Lung (tissue), 12 donors: Measurements from ENCODE around the gene MT1F. TPM values are rescaled to one million over a fixed set of nuclear protein-coding genes. Genes with fewer than 3 reads are reported as not detected.
"Not testable (repeated sequence)": the region's sequence is repeated elsewhere in the genome, so short reads cannot be mapped to it uniquely, and the experiment has no call there.

Source experiments
- ATAC-seq: fragments of 200-7000 bp; cut with Tn5 transposase; one replicate; pipeline ENCODE4 v1.9.1; 2020; ENCODE audit warnings: moderate number of reproducible peaks; ENCODE audit not compliant: insufficient read depth, low FRiP score
- DNase-seq, 3 donors: peaks; one replicate each; pipeline ENCODE4 v3.0.0-alpha.2; 2013 to 2017
- H3K27ac ChIP-seq, 2 donors: one replicate each; pipeline ENCODE4 v1.5.1; 2013; ENCODE audit warnings: mild to moderate bottlenecking in 2 of 2, moderate library complexity in 2 of 2, control low read depth in 1 of 2, inconsistent platforms in 1 of 2, low read depth in 1 of 2, low read length in 1 of 2
- H3K27me3 ChIP-seq, 3 donors: one replicate each; pipeline ENCODE4 v1.5.1; 2013; ENCODE audit warnings: low read length in 2 of 3; ENCODE audit not compliant: control insufficient read depth in 3 of 3, insufficient read depth in 3 of 3
- H3K36me3 ChIP-seq, 4 donors: one replicate each; pipeline ENCODE4 v1.5.1; 2013; ENCODE audit warnings: low read length in 4 of 4, mild to moderate bottlenecking in 1 of 4, moderate library complexity in 1 of 4; ENCODE audit not compliant: control insufficient read depth in 4 of 4, insufficient read depth in 4 of 4
- H3K4me1 ChIP-seq, 5 donors: one replicate each; pipeline ENCODE4 v1.5.1; 2013; ENCODE audit warnings: low read length in 5 of 5, mild to moderate bottlenecking in 2 of 5, moderate library complexity in 1 of 5; ENCODE audit not compliant: control insufficient read depth in 5 of 5, insufficient read depth in 5 of 5
- H3K4me3 ChIP-seq: one replicate; pipeline ENCODE4 v1.5.1; 2013; ENCODE audit warnings: mild to moderate bottlenecking, control low read depth, moderate library complexity
- H3K9ac ChIP-seq, 2 donors: one replicate each; pipeline ENCODE4 v1.5.1; 2013; ENCODE audit warnings: low read length in 2 of 2, control low read depth in 1 of 2; ENCODE audit not compliant: insufficient read depth in 1 of 2
- H3K9me3 ChIP-seq, 4 donors: one replicate each; pipeline ENCODE4 v1.5.1; 2013; ENCODE audit warnings: low read length in 3 of 4, mild to moderate bottlenecking in 1 of 4, moderate library complexity in 1 of 4; ENCODE audit not compliant: control insufficient read depth in 4 of 4, insufficient read depth in 3 of 4
- CTCF ChIP-seq: IDR thresholded peaks from 2 replicates; pipeline ENCODE4 v1.5.1; 2012; ENCODE audit warnings: mild to moderate bottlenecking; ENCODE audit errors: control extremely low read depth, extremely low read depth
- whole genome bisulfite sequencing, 2 donors: extraction: QIAGEN DNeasy Blood & Tissue Kit; methylation state at CpG; one replicate each; pipeline ENCODE4 v1.1.7; 2013; 5-methylcytosine and 5-hydroxymethylcytosine counted together
- polyA plus RNA-seq, 2 donors: library from polyadenylated mRNA; stranded (reverse); fragments of 200-250 nt; gene quantifications; one replicate each; pipeline ENCODE4 v1.2.1, GENCODE V29; 2013
- total RNA-seq, 2 donors: library from RNA; depleted of rRNA in 1 of 2; stranded (reverse); fragments of >200 nt in 1 of 2; gene quantifications; one replicate each; pipeline ENCODE4 v1.2.1, GENCODE V29; 2014 to 2021
- donor health status: control.
- donor health status: control.
- donor health status: Bipolar disorder and iron deficiency.
- donor health status: healthy.
- donor health status: DM: yes; HTN: yes; CAD: no.

The MT1F gene
- total and polyA plus RNA-seq, 4 donors, result 3.6 to 42.0 (median 20.9) TPM

- Histone ChIP-seq H3K27me3 (peaks cover 3 to 89% (median 70%) of the 10 kb centered on the region in 3 donors), H3K27ac (no peak within 1 kb of the TSS), H3K4me1 (peaks cover 0 to 16% (median 6%) of the 10 kb centered on the region in 5 donors), H3K36me3 (no peaks in the 10 kb centered on the region), H3K9ac (no peak within 1 kb of the TSS), H3K4me3 (no peak within 1 kb of the TSS), H3K9me3 (peaks cover 0 to 2% (median 0%) of the 10 kb centered on the region in 4 donors)
- DNase-seq, result no peak
- TF ChIP-seq CTCF, result no peak
- WGBS, 2 donors, result 10 to 18% methylated on average over 38 of the region's 38 CpGs
- ATAC-seq, result no peak
Measured at GRCh38 chr16:56669005-56669839, 11.5 kb downstream of the MT1F start, which contains the start of gene MT1H. Gene MT1H, plus strand, starts transcription at chr16:56669814. Its CDS starts 71 bp downstream, at chr16:56669885.

GRCh38 chr16:56669840-56670619 is 12.3 kb downstream of the MT1F start:
- Histone ChIP-seq H3K27me3 (peaks cover 3 to 81% (median 64%) of the 10 kb centered on the region in 3 donors), H3K4me3 (no peak overlapping the region), H3K27ac (no peak overlapping the region), H3K9ac (no peak overlapping the region), H3K36me3 (no peaks in the 10 kb centered on the region), H3K4me1 (peaks cover 0 to 16% (median 6%) of the 10 kb centered on the region in 5 donors), H3K9me3 (peaks cover 0 to 2% (median 0%) of the 10 kb centered on the region in 4 donors)
- no peak for TF ChIP-seq CTCF
- 16 to 23% methylated on average over 19 of the region's 19 CpGs for WGBS, 2 donors
- ATAC-seq, result no peak
- no peak for DNase-seq

GRCh38 chr16:56670620-56670934 is 12.8 kb downstream of the MT1F start:
- peaks cover 0 to 16% (median 6%) of the 10 kb centered on the region in 5 donors for H3K4me1 ChIP-seq
- no peak overlapping the region for H3K4me3 ChIP-seq
- peaks cover 0 to 2% (median 0%) of the 10 kb centered on the region in 4 donors for H3K9me3 ChIP-seq
- 55 to 78% methylated on average over 2 of the region's 2 CpGs for WGBS, 2 donors
- H3K27me3 ChIP-seq, result peaks cover 3 to 81% (median 68%) of the 10 kb centered on the region in 3 donors
- DNase-seq (no peak), ATAC-seq (no peak)
- H3K36me3 ChIP-seq, result no peaks in the 10 kb centered on the region
- no peak overlapping the region for H3K9ac ChIP-seq
- H3K27ac ChIP-seq, result no peak overlapping the region
- TF ChIP-seq CTCF, result no peak

- H3K4me3 ChIP-seq, H3K27ac ChIP-seq, H3K36me3 ChIP-seq, ATAC-seq, H3K9ac ChIP-seq, DNase-seq, H3K9me3 ChIP-seq: not testable (repeated sequence)
- Histone ChIP-seq H3K27me3 (peaks cover 3 to 77% (median 65%) of the 10 kb centered on the region in 3 donors), H3K4me1 (peaks cover 0 to 22% (median 9%) of the 10 kb centered on the region in 5 donors)
- WGBS, 2 donors, result 65 to 74% methylated on average over 2 of the region's 2 CpGs
Measured at GRCh38 chr16:56671691-56672090, 13.9 kb downstream of the MT1F start.

- H3K4me3 ChIP-seq, H3K36me3 ChIP-seq, ATAC-seq, H3K27ac ChIP-seq, DNase-seq, H3K9me3 ChIP-seq, H3K9ac ChIP-seq: not testable (repeated sequence)
- peaks cover 3 to 77% (median 65%) of the 10 kb centered on the region in 3 donors for H3K27me3 ChIP-seq
- peaks cover 0 to 22% (median 9%) of the 10 kb centered on the region in 5 donors for H3K4me1 ChIP-seq
- WGBS, 2 donors, result 84 to 93% methylated on average over 3 of the region's 3 CpGs
Measured at GRCh38 chr16:56672171-56672570, 14.4 kb downstream of the MT1F start.
